SKM-1 treated with dmso at 0.1 percent for 144 hours (cell line): Measurements from ENCODE around the gene ELFN2.
"Not testable (repeated sequence)": the region's sequence is repeated elsewhere in the genome, so short reads cannot be mapped to it uniquely, and the experiment has no call there.

Source experiments
- DNase-seq: peaks from one replicate; lab custom pipeline; 2025; ENCODE audit not compliant: unreplicated experiment; lab: John Stamatoyannopoulos, UW

The ELFN2 gene

GRCh38 chr22:37412495-37413250 lies 14.6 kb downstream of the ELFN2 start:
- DNase-seq: no peak

- DNase-seq: no peak
These were observed 15.6 kb downstream of the ELFN2 start for GRCh38 chr22:37411655-37412054.

GRCh38 chr22:37410174-37411055 lies 16.9 kb downstream of the ELFN2 start:
- DNase-seq: no peak

GRCh38 chr22:37409459-37410050 lies 17.7 kb downstream of the ELFN2 start:
- no peak for DNase-seq

- DNase-seq: no peak
These were observed 18.2 kb downstream of the ELFN2 start for GRCh38 chr22:37409031-37409430.

GRCh38 chr22:37407856-37408255 lies 19.4 kb downstream of the ELFN2 start:
- no peak for DNase-seq

GRCh38 chr22:37406441-37407235 lies 20.6 kb downstream of the ELFN2 start:
- DNase-seq: no peak

GRCh38 chr22:37404091-37404490 lies 23.2 kb downstream of the ELFN2 start:
- no peak for DNase-seq

- DNase-seq: no peak
These were observed 23.9 kb downstream of the ELFN2 start for GRCh38 chr22:37403267-37403960.

GRCh38 chr22:37402184-37402506 lies 25.1 kb downstream of the ELFN2 start:
- no peak for DNase-seq

- no peak for DNase-seq
These were observed 25.7 kb downstream of the ELFN2 start for GRCh38 chr22:37401401-37402183.

GRCh38 chr22:37400719-37401118 lies 26.6 kb downstream of the ELFN2 start:
- no peak for DNase-seq

GRCh38 chr22:37399457-37399856 lies 27.8 kb downstream of the ELFN2 start:
- not testable (repeated sequence) for DNase-seq

GRCh38 chr22:37397226-37397625 lies 30.1 kb downstream of the ELFN2 start:
- no peak for DNase-seq

- DNase-seq: no peak
These were observed 30.7 kb downstream of the ELFN2 start for GRCh38 chr22:37396488-37397084.

GRCh38 chr22:37394341-37394740 lies 32.9 kb downstream of the ELFN2 start:
- no peak for DNase-seq

- no peak for DNase-seq
These were observed 33.5 kb downstream of the ELFN2 start for GRCh38 chr22:37393746-37394145.

GRCh38 chr22:37392721-37393328 lies 34.5 kb downstream of the ELFN2 start:
- no peak for DNase-seq

GRCh38 chr22:37391702-37392101 lies 35.6 kb downstream of the ELFN2 start:
- DNase-seq: no peak
